HG02571 (cell line): ENCODE data around the gene IPCEF1.

Experiments
- ATAC-seq: cut with Tn5 transposase; IDR thresholded peaks from one replicate; pipeline ENCODE4 v1.9.1; 2021; ENCODE audit warnings: mild to moderate bottlenecking, moderate library complexity; ENCODE audit not compliant: unreplicated experiment

Gene IPCEF1, protein sequence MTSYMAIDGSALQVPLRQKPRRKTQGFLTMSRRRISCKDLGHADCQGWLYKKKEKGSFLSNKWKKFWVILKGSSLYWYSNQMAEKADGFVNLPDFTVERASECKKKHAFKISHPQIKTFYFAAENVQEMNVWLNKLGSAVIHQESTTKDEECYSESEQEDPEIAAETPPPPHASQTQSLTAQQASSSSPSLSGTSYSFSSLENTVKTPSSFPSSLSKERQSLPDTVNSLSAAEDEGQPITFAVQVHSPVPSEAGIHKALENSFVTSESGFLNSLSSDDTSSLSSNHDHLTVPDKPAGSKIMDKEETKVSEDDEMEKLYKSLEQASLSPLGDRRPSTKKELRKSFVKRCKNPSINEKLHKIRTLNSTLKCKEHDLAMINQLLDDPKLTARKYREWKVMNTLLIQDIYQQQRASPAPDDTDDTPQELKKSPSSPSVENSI

DNA sequence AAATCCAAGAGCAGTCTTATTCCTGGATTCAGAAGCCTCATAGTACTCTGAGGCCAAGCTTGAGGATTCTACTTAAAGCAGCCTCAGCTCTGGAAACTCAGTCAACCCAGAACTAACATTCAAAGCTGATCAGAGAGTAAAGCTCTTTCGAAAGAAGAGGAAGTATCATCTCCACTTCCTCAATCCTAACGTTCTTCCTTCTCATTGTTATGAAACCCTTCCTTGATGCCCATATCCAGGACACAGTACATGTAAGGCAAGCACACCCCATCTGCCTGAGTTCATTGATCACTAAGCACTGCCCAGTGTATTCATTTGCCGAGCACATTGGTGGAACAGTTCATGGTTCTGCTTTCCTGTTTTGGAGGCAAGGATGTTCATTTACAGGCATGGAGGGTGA, at the start of gene IPCEF1:
IPCEF1 (minus strand) TSS at position 114 of the 400 bp plus-strand sequence. CDS start 90,856 bp downstream, outside the sequence.
- ATAC-seq: no peak

GRCh38 chr6:154406301-154406700, 49.7 kb upstream of the IPCEF1 start:
- ATAC-seq: no peak

GRCh38 chr6:154404791-154405400, 48.3 kb upstream of the IPCEF1 start:
- ATAC-seq: no peak

- no peak for ATAC-seq
Observed at GRCh38 chr6:154403788-154404187, 47.2 kb upstream of the IPCEF1 start.

- no peak for ATAC-seq
Observed at GRCh38 chr6:154402081-154402780, 45.6 kb upstream of the IPCEF1 start.

GRCh38 chr6:154399097-154399496, 42.5 kb upstream of the IPCEF1 start:
- ATAC-seq: no peak

- ATAC-seq: no peak
Observed at GRCh38 chr6:154397491-154398195, 41.0 kb upstream of the IPCEF1 start.

DNA sequence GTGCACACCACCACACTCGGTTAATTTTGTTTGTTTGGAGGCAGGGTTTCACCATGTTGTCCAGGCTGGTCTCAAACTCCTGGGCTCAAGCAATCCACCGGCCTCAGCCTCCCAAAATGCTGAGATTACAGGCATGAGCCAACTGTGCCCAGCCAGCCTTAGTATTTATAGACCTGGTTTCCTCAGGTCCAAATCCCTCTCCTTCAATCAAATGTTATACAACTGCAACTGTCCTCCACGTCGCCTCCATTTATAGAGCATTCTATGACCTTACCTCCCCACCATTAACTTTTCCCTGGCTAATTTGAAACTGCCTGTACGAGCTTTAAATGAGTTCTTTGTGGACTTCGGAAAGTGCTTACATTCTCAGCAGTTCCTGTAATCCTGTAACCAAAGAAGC, 39.3 kb upstream of the IPCEF1 start:
- ATAC-seq: no peak

GRCh38 chr6:154395316-154395715, 38.7 kb upstream of the IPCEF1 start:
- ATAC-seq: no peak

DNA sequence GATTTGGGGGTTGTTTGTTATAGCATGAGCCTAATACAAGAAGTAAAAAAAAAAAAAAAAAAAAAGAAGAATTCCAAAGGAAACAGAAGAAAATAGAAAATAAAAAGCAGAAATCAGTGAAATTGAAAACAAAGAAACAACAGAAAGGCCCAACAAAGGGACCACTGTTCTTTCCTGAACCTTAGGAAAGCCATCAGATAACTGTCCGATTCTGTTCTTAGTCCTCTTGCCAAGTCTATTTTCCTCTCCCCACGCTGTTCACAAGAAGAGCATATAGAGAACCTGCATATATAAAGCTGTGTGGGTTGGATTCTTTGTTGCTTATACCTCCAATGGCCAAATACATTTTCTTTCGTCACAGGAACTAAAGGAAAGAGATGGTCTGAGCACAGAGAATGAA, 38.0 kb upstream of the IPCEF1 start:
- no peak for ATAC-seq

- ATAC-seq: no peak
Observed at GRCh38 chr6:154390034-154390433, 33.4 kb upstream of the IPCEF1 start.

DNA sequence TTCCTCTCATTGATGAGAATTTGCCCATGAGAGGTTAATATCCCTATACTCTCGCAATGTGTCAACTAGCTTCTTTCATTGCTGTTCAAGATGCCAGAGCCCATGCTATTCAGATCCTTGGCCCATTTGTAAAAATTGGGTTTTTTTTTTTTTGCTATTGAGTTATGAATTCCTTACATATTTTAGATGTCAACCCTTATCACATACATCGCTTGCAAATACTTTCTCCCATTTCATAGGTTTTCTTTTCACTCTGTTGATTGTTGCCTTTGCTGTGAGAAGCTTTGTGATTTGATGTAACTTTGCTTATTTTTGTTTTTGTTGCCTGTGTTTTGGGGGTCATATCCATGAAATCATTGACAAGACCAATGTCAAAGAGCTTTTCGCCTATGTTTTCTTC, 32.2 kb upstream of the IPCEF1 start:
- ATAC-seq: no peak

GRCh38 chr6:154386848-154387717, 30.5 kb upstream of the IPCEF1 start:
- no peak for ATAC-seq

GRCh38 chr6:154384191-154384590, 27.6 kb upstream of the IPCEF1 start:
- no peak for ATAC-seq

DNA sequence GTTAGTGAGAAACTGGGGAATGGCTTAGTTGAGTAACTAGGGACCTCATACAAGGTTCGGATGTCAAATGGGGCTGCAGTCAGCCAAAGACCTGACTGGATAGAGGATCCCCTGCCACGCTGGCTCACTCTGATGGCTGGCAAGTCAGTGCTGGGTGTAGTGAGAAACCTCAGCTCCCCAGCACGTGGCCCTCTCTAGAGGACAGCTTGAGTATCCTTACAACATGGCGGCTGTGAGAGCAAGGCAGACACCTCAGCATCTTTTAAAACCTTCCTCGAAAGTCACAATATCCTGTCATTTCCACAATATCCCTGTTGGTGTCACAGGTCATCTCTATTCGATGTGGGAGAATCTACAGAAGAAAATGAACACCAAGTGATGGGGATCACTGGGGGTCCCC, 26.7 kb upstream of the IPCEF1 start:
- ATAC-seq: no peak

DNA sequence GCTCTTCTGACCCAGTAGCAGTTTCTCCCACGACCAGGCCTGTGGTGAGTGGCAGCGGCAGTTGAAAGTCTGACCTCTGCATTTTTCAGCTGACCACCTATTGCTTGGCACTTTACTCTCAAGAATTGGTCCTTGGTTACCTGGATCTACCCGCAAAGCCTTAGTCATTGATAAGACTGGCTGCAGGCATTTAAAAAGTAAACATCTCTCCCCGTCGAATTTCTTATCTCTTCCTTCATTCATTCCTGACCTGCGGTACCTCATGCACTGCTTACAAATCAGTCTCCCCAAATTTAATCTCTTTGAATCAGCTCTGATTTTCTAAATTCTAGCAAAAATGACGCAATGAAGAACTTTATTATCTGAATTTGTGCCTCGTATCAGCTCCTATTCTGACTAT, 26.1 kb upstream of the IPCEF1 start:
- no peak for ATAC-seq

DNA sequence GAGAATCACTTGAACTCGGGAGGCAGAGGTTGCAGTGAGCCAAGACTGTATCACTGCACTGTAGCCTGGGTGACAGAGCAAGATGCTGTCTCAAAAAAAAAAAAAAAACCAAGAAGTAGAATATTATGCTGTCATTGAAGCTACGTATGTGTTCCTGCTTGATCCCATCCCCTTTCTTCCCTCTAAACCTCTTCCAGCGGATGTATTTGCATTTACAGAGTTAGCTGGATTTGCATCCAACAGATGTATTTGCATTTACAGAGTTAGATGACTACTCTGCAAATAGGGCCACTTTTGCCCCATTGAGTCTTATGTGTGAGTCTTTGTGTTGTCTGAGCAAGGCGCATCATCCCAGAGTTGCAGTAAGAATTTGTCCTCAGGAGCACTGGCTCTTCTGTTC, 24.9 kb upstream of the IPCEF1 start:
- no peak for ATAC-seq

DNA sequence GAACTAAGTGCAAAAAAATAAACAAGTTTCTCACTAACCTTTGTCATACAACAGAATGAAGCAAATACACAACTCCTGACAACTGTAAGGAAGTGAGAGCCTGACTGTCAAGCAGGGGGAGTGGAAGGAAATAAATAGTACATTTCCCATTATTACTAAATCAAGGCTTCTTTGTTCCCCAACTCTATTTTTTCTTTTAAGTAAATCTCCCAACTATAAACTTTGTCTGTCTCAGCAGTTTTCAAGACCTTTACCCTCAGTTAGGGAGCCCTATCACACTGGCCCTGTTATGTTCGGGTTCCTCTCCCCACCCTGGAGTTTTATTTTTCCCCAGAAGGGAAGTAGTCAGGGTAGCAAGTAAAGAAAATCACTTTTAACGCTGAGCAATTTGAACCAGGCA, 24.1 kb upstream of the IPCEF1 start:
- no peak for ATAC-seq

GRCh38 chr6:154379585-154379984, 23.0 kb upstream of the IPCEF1 start:
- ATAC-seq: no peak

DNA sequence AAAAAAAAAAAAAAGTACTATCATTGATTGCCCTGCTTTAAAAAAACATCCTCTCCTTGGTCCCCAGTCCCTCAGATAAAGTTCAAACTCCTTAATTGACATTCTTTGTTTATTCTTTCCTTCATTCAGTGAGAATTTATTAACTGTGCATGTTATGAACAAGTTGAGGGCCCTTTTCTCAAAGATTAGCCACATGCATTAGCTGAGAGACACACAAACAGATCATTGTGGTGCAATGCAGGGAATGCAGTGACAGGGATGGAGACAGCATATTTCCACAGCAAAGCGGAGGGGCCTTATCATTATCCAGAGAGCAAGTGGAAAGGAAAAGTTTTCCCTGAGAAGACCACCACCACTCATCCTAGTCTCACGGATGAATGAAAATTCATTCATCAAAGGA, 21.9 kb upstream of the IPCEF1 start:
- no peak for ATAC-seq
